Skeletal muscle satellite cell (primary cell): ENCODE results near the gene BCAS2.

ENCODE experiments used
- H3K27me3 ChIP-seq: 2 replicates; pipeline ENCODE4 v1.7.0; 2013; ENCODE audit warnings: low read length; ENCODE audit not compliant: control insufficient read depth, insufficient read depth
- H3K36me3 ChIP-seq: 2 replicates; pipeline ENCODE4 v1.7.0; 2013; ENCODE audit warnings: mild to moderate bottlenecking, control low read depth, low read length; ENCODE audit not compliant: insufficient read depth
- H3K4me1 ChIP-seq: 2 replicates; pipeline ENCODE4 v1.7.0; 2013; ENCODE audit warnings: low read length; ENCODE audit not compliant: control insufficient read depth, insufficient read depth
- H3K4me2 ChIP-seq: 2 replicates; pipeline ENCODE4 v1.7.0; 2013; ENCODE audit warnings: mild to moderate bottlenecking, low read length
- H3K4me3 ChIP-seq: 2 replicates; pipeline ENCODE4 v1.7.0; 2013; ENCODE audit warnings: low read length
- H3K9ac ChIP-seq: 2 replicates; pipeline ENCODE4 v1.7.0; 2013; ENCODE audit warnings: mild to moderate bottlenecking, low read depth, low read length, moderate library complexity
- H3K9me3 ChIP-seq: replicated peaks from 2 replicates; pipeline ENCODE4 v1.7.0; 2013; ENCODE audit warnings: mild to moderate bottlenecking, control low read depth, low read length

Gene BCAS2

DNA sequence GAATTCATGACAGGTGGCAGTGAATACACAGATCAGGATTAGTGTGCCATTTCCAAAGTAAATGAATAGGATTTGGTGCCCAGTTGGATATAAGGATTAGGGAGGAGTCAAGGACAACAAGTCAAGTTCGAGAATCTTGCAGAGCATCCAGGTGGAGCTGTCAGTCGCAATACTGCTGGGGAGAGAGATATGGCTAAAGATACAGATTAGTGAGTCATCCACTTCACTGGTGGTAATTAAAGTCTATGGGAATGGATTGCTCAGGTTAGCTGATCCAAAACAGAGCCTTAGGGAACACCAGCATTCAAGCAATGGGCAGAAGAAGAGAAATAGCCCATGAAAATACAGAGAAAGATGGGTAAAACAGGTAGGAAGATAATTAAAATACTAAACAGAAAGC is 26.8 kb downstream of the BCAS2 start:
- no peak overlapping the region for H3K4me3 ChIP-seq
- H3K4me2 ChIP-seq = no peak overlapping the region
- H3K4me1 ChIP-seq = no peaks in the 10 kb centered on the region
- H3K9me3 ChIP-seq = no peaks in the 10 kb centered on the region
- no peak overlapping the region for H3K9ac ChIP-seq
- no peaks in the 10 kb centered on the region for H3K36me3 ChIP-seq
- no peaks in the 10 kb centered on the region for H3K27me3 ChIP-seq

DNA sequence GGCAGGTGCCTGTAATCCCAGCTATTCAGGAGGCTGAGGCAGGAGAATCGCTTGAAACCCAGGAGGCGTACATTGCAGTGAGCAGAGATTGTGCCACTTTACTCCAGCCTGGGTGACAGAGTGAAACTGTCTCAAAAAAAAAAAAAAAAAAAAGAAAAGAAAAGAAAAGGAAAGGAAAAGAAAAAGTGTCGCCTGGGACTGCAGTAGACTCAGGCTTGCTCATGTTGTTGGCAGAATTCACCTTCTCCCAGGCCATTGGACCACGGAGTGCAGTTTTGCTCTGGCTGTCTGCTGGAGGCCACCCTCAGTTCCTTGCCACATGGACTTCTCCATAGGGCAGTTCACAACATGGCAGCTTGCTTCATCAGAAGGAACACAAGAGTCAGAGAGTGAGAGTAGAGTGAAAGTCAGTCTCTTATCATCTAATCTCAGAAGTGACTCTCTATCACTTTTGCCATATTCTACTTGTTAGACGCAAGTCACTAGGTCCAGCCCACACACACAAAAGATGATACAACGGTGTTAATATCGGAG is 29.2 kb downstream of the BCAS2 start:
- Histone ChIP-seq H3K36me3 (no peaks in the 10 kb centered on the region), H3K4me3 (no peak overlapping the region), H3K9me3 (no peaks in the 10 kb centered on the region), H3K9ac (no peak overlapping the region), H3K27me3 (no peaks in the 10 kb centered on the region), H3K4me2 (no peak overlapping the region), H3K4me1 (no peaks in the 10 kb centered on the region)

DNA sequence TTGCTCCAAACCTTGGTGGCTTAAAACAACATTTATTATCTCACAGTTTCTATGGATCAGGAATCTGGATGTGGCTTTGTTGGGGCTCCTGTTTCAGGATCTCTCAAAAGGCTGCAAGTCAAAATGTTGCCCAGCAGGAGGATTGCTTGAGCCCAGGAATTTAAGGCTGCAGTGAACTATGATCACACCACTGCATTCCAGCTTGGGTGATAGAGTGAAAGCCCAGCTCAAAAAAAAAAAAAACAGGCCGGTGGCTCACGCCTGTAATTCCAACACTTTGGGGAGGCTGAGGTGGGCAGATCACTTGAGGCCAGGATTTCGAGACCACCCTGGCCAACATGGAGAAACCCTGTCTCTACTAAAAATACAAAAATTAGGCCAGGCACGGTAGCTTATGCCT is 30.0 kb downstream of the BCAS2 start:
- H3K4me2 ChIP-seq = no peak overlapping the region
- no peaks in the 10 kb centered on the region for H3K36me3 ChIP-seq
- H3K9ac ChIP-seq = no peak overlapping the region
- H3K4me3 ChIP-seq = no peak overlapping the region
- H3K4me1 ChIP-seq = no peaks in the 10 kb centered on the region
- no peaks in the 10 kb centered on the region for H3K9me3 ChIP-seq
- no peaks in the 10 kb centered on the region for H3K27me3 ChIP-seq

DNA sequence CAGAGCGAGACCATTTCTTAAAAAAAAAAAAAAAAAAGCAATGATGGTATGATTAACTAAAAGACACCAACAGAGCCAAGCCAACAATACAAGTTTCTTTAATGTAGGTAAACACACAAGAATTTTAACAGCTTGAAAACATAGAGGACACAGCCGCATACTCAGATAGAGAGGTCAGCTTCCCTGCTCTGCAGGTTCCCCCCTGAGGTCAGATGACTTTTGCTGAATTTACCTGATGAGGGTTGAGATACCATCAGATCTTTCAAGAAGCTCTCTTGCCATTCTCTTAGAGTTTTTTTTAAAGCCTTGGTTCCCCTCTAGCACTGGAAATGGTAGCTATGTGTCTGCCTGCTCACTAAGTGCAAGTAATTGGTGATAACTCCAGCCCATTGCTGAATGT is 31.1 kb downstream of the BCAS2 start:
- H3K9ac ChIP-seq = no peak overlapping the region
- H3K36me3 ChIP-seq = no peaks in the 10 kb centered on the region
- H3K4me1 ChIP-seq = no peaks in the 10 kb centered on the region
- H3K4me3 ChIP-seq = no peak overlapping the region
- H3K27me3 ChIP-seq = no peaks in the 10 kb centered on the region
- no peak overlapping the region for H3K4me2 ChIP-seq
- no peaks in the 10 kb centered on the region for H3K9me3 ChIP-seq

DNA sequence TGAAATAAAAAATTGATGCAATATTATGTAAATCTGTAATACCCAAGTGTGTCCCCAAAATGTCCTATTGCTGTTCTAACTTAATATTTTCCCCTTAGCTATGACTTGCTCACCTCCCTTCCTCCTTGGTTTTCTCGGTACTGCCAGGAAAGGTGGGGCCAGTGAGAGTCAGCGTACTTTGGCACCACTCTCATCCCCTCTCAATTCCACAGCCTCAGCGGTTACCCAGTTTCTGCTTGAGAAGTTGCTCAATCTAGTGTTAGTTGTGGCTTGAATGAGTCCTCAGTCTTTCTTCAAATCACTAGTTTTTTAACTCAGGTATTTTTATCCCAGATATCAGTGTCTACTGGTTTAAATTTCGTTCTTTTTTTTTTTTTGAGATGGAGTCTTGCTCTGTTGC is 32.3 kb downstream of the BCAS2 start:
- Histone ChIP-seq H3K4me3 (no peak overlapping the region), H3K4me2 (no peak overlapping the region), H3K4me1 (no peaks in the 10 kb centered on the region), H3K27me3 (no peaks in the 10 kb centered on the region), H3K9me3 (no peaks in the 10 kb centered on the region), H3K36me3 (no peaks in the 10 kb centered on the region), H3K9ac (no peak overlapping the region)

DNA sequence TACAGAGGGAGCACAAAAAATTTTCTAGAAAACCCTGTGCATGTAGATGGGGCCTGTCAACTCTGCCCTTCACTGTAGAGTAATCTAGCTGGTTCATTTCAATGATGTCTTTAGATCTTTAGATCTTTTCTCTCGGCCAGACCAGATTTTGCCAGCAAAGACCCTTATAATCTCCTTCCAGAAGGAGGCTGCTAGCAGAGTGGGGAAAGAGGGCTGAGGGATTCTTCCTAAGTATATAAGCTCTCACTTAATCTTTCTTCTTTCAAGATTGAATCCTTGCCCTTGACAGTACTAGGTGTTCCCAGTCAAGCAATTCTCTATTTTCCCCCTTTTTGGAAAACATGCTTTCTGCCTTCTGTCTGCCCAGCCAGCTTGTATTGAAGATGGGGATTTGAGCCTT is 34.3 kb downstream of the BCAS2 start:
- Histone ChIP-seq H3K36me3 (no peaks in the 10 kb centered on the region), H3K27me3 (no peaks in the 10 kb centered on the region), H3K4me1 (no peaks in the 10 kb centered on the region), H3K4me2 (no peak overlapping the region), H3K4me3 (no peak overlapping the region), H3K9ac (no peak overlapping the region), H3K9me3 (no peaks in the 10 kb centered on the region)

DNA sequence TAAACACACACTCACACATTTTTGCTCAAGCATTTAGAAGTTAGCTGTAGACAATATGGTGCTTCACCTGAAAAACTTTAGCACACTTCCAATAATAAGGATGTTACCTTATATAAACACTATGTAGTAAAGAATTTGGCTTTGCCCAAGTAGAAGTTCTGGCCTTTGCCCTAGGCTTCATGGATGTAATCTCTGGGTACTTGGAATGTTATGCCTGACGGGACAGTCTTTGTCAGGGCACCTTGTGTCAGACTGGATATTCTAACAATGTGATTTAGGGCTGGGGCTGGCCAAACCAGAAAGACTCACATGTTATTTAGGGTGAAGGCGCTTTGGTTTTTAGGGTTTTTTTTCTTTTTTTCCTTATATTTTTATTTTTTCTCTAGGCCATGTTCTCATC is 35.6 kb downstream of the BCAS2 start:
- H3K4me1 ChIP-seq = no peaks in the 10 kb centered on the region
- no peak overlapping the region for H3K4me2 ChIP-seq
- no peak overlapping the region for H3K9ac ChIP-seq
- H3K36me3 ChIP-seq = no peaks in the 10 kb centered on the region
- no peak overlapping the region for H3K4me3 ChIP-seq
- H3K27me3 ChIP-seq = no peaks in the 10 kb centered on the region
- no peaks in the 10 kb centered on the region for H3K9me3 ChIP-seq

DNA sequence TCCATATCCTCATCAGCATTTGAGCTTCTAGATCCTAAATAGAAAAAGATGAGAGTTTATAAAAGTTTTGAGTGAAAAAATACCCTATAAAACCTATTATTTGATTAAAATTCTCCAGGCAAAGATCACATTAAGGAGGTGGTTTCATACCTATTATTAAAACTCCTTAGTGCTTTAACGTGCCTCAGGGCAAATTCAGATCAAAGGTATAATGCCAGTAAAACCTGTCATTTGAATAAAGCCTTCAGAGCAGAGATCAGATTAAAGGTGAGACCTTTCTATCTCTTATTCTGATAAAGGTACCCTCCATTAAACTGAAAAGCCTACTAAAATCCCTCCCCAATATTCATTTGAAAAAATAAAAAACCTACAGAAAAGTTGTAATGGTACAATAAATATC is 36.1 kb downstream of the BCAS2 start:
- no peak overlapping the region for H3K9ac ChIP-seq
- no peaks in the 10 kb centered on the region for H3K36me3 ChIP-seq
- no peaks in the 10 kb centered on the region for H3K9me3 ChIP-seq
- H3K27me3 ChIP-seq = no peaks in the 10 kb centered on the region
- H3K4me3 ChIP-seq = no peak overlapping the region
- no peak overlapping the region for H3K4me2 ChIP-seq
- H3K4me1 ChIP-seq = no peaks in the 10 kb centered on the region

DNA sequence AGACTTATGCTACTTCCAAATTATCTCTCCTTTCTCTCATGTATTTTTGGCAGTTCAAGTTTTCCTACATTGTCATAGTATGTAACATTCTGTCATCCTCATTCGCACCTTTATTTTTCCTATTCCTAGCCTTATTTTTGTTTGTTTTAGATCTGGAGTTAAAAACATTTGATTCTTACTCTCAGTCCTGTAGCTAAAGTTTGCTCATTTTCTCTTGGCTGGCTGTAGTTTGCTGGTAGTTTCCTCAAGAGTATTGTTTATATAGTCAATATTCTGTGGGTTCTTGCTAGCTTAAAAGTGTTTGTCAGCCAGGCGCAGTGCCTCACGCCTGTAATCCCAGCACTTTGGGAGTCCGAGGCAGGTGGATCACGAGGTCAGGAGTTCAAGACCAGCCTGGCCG is 40.6 kb downstream of the BCAS2 start:
- no peaks in the 10 kb centered on the region for H3K9me3 ChIP-seq
- H3K4me2 ChIP-seq = no peak overlapping the region

DNA sequence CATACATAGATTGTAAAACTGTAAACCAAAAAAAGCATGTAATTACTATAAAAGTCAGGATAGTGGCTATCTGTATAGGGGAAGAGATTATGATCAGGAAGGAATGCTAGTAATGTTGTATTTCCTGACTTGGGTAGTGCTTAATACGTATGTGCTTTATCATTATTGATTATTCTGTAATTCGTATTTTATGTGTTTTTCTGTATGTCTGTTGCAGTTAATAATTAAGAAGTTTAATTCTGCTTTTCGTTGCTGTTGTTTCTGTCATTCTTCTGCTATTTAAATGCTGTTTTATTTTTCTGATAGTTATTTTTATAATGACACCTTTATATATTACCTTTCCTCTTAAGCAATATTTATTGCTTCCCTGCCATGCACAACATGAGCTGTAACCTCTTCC is 41.1 kb downstream of the BCAS2 start:
- Histone ChIP-seq H3K36me3 (no peaks in the 10 kb centered on the region), H3K4me2 (no peak overlapping the region)

More for the DNA sequence above, 40.6 kb downstream of the BCAS2 start:
- Histone ChIP-seq H3K4me1 (no peaks in the 10 kb centered on the region), H3K9ac (no peak overlapping the region), H3K27me3 (peaks cover 3% of the 10 kb centered on the region), H3K4me3 (no peak overlapping the region), H3K36me3 (no peaks in the 10 kb centered on the region)

DNA sequence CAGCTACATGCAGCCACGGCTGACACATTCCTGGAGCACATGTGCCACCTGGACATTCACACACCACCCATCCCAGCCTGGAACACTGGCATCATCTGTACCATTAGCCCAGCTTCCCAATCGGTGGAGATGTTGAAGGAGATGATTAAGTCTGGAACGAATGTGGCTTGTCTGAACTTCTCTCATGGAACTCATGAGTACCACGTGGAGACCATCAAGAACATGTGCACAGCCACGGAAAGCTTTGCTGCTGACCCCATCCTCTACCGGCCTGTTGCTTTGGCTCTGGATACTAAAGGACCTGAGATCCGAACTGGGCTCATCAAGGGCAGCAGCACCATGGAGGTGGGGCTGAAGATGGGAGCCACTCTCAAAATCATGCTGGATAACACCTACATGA is 45.4 kb downstream of the BCAS2 start:
- peaks cover 6% of the 10 kb centered on the region for H3K27me3 ChIP-seq
- H3K36me3 ChIP-seq = no peaks in the 10 kb centered on the region
- no peaks in the 10 kb centered on the region for H3K4me1 ChIP-seq
- no peak overlapping the region for H3K4me2 ChIP-seq
- no peak overlapping the region for H3K4me3 ChIP-seq
- H3K9me3 ChIP-seq = no peaks in the 10 kb centered on the region
- H3K9ac ChIP-seq = no peak overlapping the region

More for the DNA sequence above, 41.1 kb downstream of the BCAS2 start:
- Histone ChIP-seq H3K4me1 (no peaks in the 10 kb centered on the region), H3K9ac (no peak overlapping the region), H3K4me3 (no peak overlapping the region), H3K27me3 (peaks cover 6% of the 10 kb centered on the region), H3K9me3 (no peaks in the 10 kb centered on the region)

DNA sequence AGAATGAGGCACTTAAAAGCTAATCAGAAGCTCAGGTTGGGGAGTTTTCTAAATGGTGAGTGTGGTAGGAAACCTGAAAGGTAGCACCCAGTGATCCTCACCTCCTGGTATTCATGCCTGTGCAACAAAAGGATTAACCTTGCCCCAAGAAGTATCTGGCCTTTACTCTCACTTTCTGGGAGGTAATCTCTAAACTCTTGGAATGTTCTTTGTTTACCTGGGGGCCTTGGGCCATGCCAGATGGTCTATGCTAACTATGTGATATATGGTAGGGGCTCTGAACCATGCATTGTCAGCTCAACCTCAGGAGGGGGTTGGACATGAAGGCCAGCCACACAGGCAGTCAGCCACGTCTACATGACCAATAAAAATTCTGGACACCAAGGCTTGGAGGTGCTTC is 46.0 kb downstream of the BCAS2 start:
- Histone ChIP-seq H3K9me3 (no peaks in the 10 kb centered on the region), H3K27me3 (peaks cover 6% of the 10 kb centered on the region), H3K36me3 (no peaks in the 10 kb centered on the region), H3K4me1 (no peaks in the 10 kb centered on the region), H3K9ac (no peak overlapping the region), H3K4me2 (no peak overlapping the region), H3K4me3 (no peak overlapping the region)
